Measurements from ENCODE around the gene KRTAP12-1. TPM values are rescaled to one million over a fixed set of nuclear protein-coding genes. Genes with fewer than 3 reads are reported as not detected.
"Not testable (repeated sequence)": the region's sequence is repeated elsewhere in the genome, so short reads cannot be mapped to it uniquely, and the experiment has no call there.

Gene KRTAP12-1
- total and polyA plus RNA-seq, 2 donors (not counting 1 experiment from before 2014, with no cell fraction given) = not detected

GRCh38 chr21:44687671-44688070 lies 5.7 kb upstream of the KRTAP12-1 start:
- no peaks in the 10 kb centered on the region for H3K9me3 ChIP-seq (ENCODE audit: control insufficient read depth, insufficient read depth, low read depth, low read length)
- peaks cover 4% of the 10 kb centered on the region for H3K27me3 ChIP-seq (ENCODE audit: control insufficient read depth, insufficient read depth, low read length)
- no peak for DNase-seq (ENCODE audit: low read depth in 2 of 2)

GRCh38 chr21:44686843-44687561 lies 5.0 kb upstream of the KRTAP12-1 start:
- H3K79me2 ChIP-seq (ENCODE audit: control insufficient read depth, insufficient read depth, low read length) = no peaks in the 10 kb centered on the region
- no peaks in the 10 kb centered on the region for H4K20me1 ChIP-seq (ENCODE audit: control insufficient read depth, extremely low read depth, insufficient read depth, low read length)
- H3K27me3 ChIP-seq (ENCODE audit: control insufficient read depth, insufficient read depth, low read length) = peaks cover 4% of the 10 kb centered on the region
- H3K4me1 ChIP-seq (ENCODE audit: control insufficient read depth, extremely low read depth, insufficient read depth, low read length) = no peaks in the 10 kb centered on the region
- H2AFZ ChIP-seq (ENCODE audit: low read length) = no peak overlapping the region
- no peak for DNase-seq (ENCODE audit: low read depth in 2 of 2)
- no peak overlapping the region for H3K27ac ChIP-seq (ENCODE audit: insufficient read depth, low read length)
- H3K4me2 ChIP-seq (ENCODE audit: extremely low read depth, insufficient read depth, low read length) = no peak overlapping the region
- TF ChIP-seq CTCF (conservative IDR thresholded peaks at IDR 0.05 in 1 of 2, IDR thresholded peaks at IDR 0.05 in 1 of 2; ENCODE audit: low read depth in 1 of 2, low read length in 2 of 2) = no peak
- TF ChIP-seq EZH2 (IDR thresholded peaks at IDR 0.05; ENCODE audit: low read length, missing control alignments) = no peak
- no peak overlapping the region for H3K9ac ChIP-seq (ENCODE audit: insufficient read depth, low read length)
- H3K4me3 ChIP-seq (replicated peaks in 1 of 4; ENCODE audit: control extremely low read depth in 1 of 4, insufficient read depth in 1 of 4, low read depth in 3 of 4, low read length in 4 of 4) = no peak overlapping the region
- no peaks in the 10 kb centered on the region for H3K9me3 ChIP-seq (ENCODE audit: control insufficient read depth, insufficient read depth, low read depth, low read length)
- H3K36me3 ChIP-seq (ENCODE audit: control insufficient read depth, insufficient read depth, low read length) = no peaks in the 10 kb centered on the region

More at GRCh38 chr21:44687671-44688070, 5.7 kb upstream of the KRTAP12-1 start:
- Histone ChIP-seq H3K27ac (ENCODE audit: insufficient read depth, low read length) (no peak overlapping the region), H3K9ac (ENCODE audit: insufficient read depth, low read length) (no peak overlapping the region), H3K4me1 (ENCODE audit: control insufficient read depth, extremely low read depth, insufficient read depth, low read length) (no peaks in the 10 kb centered on the region), H2AFZ (ENCODE audit: low read length) (no peak overlapping the region), H3K4me3 (replicated peaks in 1 of 4; ENCODE audit: control extremely low read depth in 1 of 4, insufficient read depth in 1 of 4, low read depth in 3 of 4, low read length in 4 of 4) (no peak overlapping the region), H3K36me3 (ENCODE audit: control insufficient read depth, insufficient read depth, low read length) (no peaks in the 10 kb centered on the region), H3K4me2 (ENCODE audit: extremely low read depth, insufficient read depth, low read length) (no peak overlapping the region), H4K20me1 (ENCODE audit: control insufficient read depth, extremely low read depth, insufficient read depth, low read length) (no peaks in the 10 kb centered on the region), H3K79me2 (ENCODE audit: control insufficient read depth, insufficient read depth, low read length) (no peaks in the 10 kb centered on the region)
- TF ChIP-seq CTCF (conservative IDR thresholded peaks at IDR 0.05 in 1 of 2, IDR thresholded peaks at IDR 0.05 in 1 of 2; ENCODE audit: low read depth in 1 of 2, low read length in 2 of 2) (no peak), EZH2 (IDR thresholded peaks at IDR 0.05; ENCODE audit: low read length, missing control alignments) (no peak)

DNA sequence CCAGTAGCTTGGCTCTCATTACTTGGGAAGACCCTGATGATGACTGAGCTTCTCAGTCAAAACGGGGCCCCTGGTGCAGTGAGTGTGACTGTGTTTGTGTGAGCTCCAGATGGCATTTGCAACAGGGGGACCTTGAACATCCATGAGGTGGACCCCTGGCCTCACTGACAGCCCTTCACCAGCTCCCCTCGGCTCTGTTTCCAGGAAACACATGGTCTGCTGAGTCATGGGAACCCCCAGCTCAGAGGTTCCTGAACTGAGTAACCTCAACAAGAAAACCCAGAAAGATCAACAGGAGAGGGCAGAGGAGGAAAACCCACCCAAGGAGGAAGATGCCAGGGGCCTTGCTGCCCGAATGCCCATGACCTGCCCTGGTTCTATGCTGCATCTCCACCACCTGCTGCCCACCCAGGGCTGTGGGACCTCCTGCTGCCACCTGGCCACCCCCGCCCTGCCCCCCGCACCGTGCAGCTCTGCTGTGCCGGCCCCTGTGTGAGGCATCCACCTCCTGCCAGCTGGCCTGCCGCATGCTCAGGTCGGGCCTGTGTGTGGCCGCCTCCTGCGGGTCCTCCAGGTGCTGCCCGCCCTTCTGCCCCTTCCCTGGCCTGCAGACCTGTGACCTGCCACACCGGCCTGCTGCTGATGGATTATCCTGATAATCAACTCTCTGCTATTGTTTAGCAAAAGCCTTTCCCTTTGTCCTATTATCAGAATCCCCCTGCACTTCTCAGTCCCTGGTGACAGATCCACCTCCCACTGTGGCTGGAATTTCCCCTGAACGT lies 4.2 kb upstream of the KRTAP12-1 start:
- TF ChIP-seq CTCF (conservative IDR thresholded peaks at IDR 0.05 in 1 of 2, IDR thresholded peaks at IDR 0.05 in 1 of 2; ENCODE audit: low read depth in 1 of 2, low read length in 2 of 2) = no peak
- TF ChIP-seq EZH2 (IDR thresholded peaks at IDR 0.05; ENCODE audit: low read length, missing control alignments) = no peak
- H3K4me3 ChIP-seq (replicated peaks in 1 of 4; ENCODE audit: control extremely low read depth in 1 of 4, insufficient read depth in 1 of 4, low read depth in 3 of 4, low read length in 4 of 4) = no peak overlapping the region
- H4K20me1 ChIP-seq (ENCODE audit: control insufficient read depth, extremely low read depth, insufficient read depth, low read length) = no peaks in the 10 kb centered on the region
- no peaks in the 10 kb centered on the region for H3K9me3 ChIP-seq (ENCODE audit: control insufficient read depth, insufficient read depth, low read depth, low read length)
- H3K9ac ChIP-seq (ENCODE audit: insufficient read depth, low read length) = no peak overlapping the region
- no peak overlapping the region for H3K27ac ChIP-seq (ENCODE audit: insufficient read depth, low read length)
- H3K79me2 ChIP-seq (ENCODE audit: control insufficient read depth, insufficient read depth, low read length) = no peaks in the 10 kb centered on the region
- H3K36me3 ChIP-seq (ENCODE audit: control insufficient read depth, insufficient read depth, low read length) = no peaks in the 10 kb centered on the region
- H3K4me2 ChIP-seq (ENCODE audit: extremely low read depth, insufficient read depth, low read length) = no peak overlapping the region
- DNase-seq (ENCODE audit: low read depth in 2 of 2) = no peak
- peaks cover 4% of the 10 kb centered on the region for H3K27me3 ChIP-seq (ENCODE audit: control insufficient read depth, insufficient read depth, low read length)
- H3K4me1 ChIP-seq (ENCODE audit: control insufficient read depth, extremely low read depth, insufficient read depth, low read length) = no peaks in the 10 kb centered on the region
- H2AFZ ChIP-seq (ENCODE audit: low read length) = no peak overlapping the region

- H3K36me3 ChIP-seq (ENCODE audit: control insufficient read depth, insufficient read depth, low read length); H3K4me3 ChIP-seq (replicated peaks in 1 of 4; ENCODE audit: control extremely low read depth in 1 of 4, insufficient read depth in 1 of 4, low read depth in 3 of 4, low read length in 4 of 4); H3K4me2 ChIP-seq (ENCODE audit: extremely low read depth, insufficient read depth, low read length); H4K20me1 ChIP-seq (ENCODE audit: control insufficient read depth, extremely low read depth, insufficient read depth, low read length); H2AFZ ChIP-seq (ENCODE audit: low read length); H3K4me1 ChIP-seq (ENCODE audit: control insufficient read depth, extremely low read depth, insufficient read depth, low read length); DNase-seq (ENCODE audit: low read depth in 2 of 2); H3K27ac ChIP-seq (ENCODE audit: insufficient read depth, low read length); H3K9me3 ChIP-seq (ENCODE audit: control insufficient read depth, insufficient read depth, low read depth, low read length); H3K79me2 ChIP-seq (ENCODE audit: control insufficient read depth, insufficient read depth, low read length); H3K27me3 ChIP-seq (ENCODE audit: control insufficient read depth, insufficient read depth, low read length); H3K9ac ChIP-seq (ENCODE audit: insufficient read depth, low read length): not testable (repeated sequence)
These were observed 3.1 kb upstream of the KRTAP12-1 start for GRCh38 chr21:44685050-44685449.

All from fibroblast of lung (primary cell).